Measurements from ENCODE around the gene OR52N4.

Gene OR52N4

GRCh38 chr11:5726351-5726750 is 27.7 kb upstream of the OR52N4 start:
- H3K4me3 ChIP-seq (ENCODE audit: low read depth, low read length): no peak overlapping the region
- TF ChIP-seq, protein P1, sequence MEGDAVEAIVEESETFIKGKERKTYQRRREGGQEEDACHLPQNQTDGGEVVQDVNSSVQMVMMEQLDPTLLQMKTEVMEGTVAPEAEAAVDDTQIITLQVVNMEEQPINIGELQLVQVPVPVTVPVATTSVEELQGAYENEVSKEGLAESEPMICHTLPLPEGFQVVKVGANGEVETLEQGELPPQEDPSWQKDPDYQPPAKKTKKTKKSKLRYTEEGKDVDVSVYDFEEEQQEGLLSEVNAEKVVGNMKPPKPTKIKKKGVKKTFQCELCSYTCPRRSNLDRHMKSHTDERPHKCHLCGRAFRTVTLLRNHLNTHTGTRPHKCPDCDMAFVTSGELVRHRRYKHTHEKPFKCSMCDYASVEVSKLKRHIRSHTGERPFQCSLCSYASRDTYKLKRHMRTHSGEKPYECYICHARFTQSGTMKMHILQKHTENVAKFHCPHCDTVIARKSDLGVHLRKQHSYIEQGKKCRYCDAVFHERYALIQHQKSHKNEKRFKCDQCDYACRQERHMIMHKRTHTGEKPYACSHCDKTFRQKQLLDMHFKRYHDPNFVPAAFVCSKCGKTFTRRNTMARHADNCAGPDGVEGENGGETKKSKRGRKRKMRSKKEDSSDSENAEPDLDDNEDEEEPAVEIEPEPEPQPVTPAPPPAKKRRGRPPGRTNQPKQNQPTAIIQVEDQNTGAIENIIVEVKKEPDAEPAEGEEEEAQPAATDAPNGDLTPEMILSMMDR (IDR thresholded peaks at IDR 0.05; ENCODE audit: borderline replicate concordance, insufficient read depth, low read depth, low read length): no peak

- H3K4me3 ChIP-seq (ENCODE audit: low read depth, low read length): no peak overlapping the region
- TF ChIP-seq, protein P1 (IDR thresholded peaks at IDR 0.05; ENCODE audit: borderline replicate concordance, insufficient read depth, low read depth, low read length): no peak
These were observed 26.4 kb upstream of the OR52N4 start for GRCh38 chr11:5727691-5728090.

DNA sequence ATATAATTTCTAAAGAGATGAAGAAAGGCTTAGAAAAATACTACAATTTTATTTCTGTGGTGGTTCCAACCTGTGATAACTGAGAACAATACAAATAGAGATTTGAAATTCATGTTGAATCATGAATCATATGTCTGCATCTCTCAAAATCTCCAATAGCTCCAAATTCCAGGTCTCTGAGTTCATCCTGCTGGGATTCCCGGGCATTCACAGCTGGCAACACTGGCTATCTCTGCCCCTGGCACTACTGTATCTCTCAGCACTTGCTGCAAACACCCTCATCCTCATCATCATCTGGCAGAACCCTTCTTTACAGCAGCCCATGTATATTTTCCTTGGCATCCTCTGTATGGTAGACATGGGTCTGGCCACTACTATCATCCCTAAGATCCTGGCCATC is 17.6 kb upstream of the OR52N4 start, which contains the start of gene OR56B1:
Gene OR56B1 (plus strand): TSS at position 53 of the 400 bp plus-strand sequence. CDS start 69 bp downstream, at position 122.
- TF ChIP-seq, protein P1 (IDR thresholded peaks at IDR 0.05; ENCODE audit: borderline replicate concordance, insufficient read depth, low read depth, low read length): no peak
- H3K4me3 ChIP-seq (ENCODE audit: low read depth, low read length): no peak within 1 kb of the TSS

- TF ChIP-seq, protein P1 (IDR thresholded peaks at IDR 0.05; ENCODE audit: borderline replicate concordance, insufficient read depth, low read depth, low read length): no peak
- H3K4me3 ChIP-seq (ENCODE audit: low read depth, low read length): no peak overlapping the region
These were observed 17.0 kb upstream of the OR52N4 start for GRCh38 chr11:5737091-5737490.

GRCh38 chr11:5737670-5738392 is 16.2 kb upstream of the OR52N4 start:
- H3K4me3 ChIP-seq (ENCODE audit: low read depth, low read length): no peak overlapping the region
- TF ChIP-seq, protein P1 (IDR thresholded peaks at IDR 0.05; ENCODE audit: borderline replicate concordance, insufficient read depth, low read depth, low read length): no peak

DNA sequence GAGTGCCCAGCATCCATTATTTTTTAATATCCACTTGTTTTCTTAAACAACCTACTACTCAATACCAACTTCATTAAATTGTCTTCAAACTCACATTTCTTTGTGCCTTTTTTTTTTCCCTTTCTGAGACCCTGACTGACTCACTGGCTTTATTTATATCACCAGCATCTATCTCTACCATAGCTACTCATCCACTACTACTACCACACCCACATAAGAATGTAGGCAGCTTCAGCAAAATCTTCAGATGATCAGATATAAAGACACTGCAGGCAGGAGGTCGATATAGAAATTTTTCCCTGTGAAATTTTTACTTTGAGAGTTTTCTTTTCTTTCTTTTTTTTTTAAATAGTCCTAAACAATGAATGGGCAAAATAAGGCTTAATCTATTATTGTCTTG is 15.6 kb upstream of the OR52N4 start:
- TF ChIP-seq, protein P1 (IDR thresholded peaks at IDR 0.05; ENCODE audit: borderline replicate concordance, insufficient read depth, low read depth, low read length): no peak
- H3K4me3 ChIP-seq (ENCODE audit: low read depth, low read length): no peak overlapping the region

GRCh38 chr11:5746614-5747013 is 7.4 kb upstream of the OR52N4 start:
- TF ChIP-seq, protein P1 (IDR thresholded peaks at IDR 0.05; ENCODE audit: borderline replicate concordance, insufficient read depth, low read depth, low read length): no peak
- H3K4me3 ChIP-seq (ENCODE audit: low read depth, low read length): no peak overlapping the region
